ENCODE results near the gene RGMA. TPM values are rescaled to one million over a fixed set of nuclear protein-coding genes. Genes with fewer than 3 reads are reported as not detected.

The RGMA gene
- total and polyA plus RNA-seq, 2 of the 8 experiments (the other 6 are each of a cell fraction or from before 2014, with no cell fraction given): 19.9 to 39.8 TPM

- Histone ChIP-seq H3K27me3 (replicated peaks in 1 of 4; ENCODE audit: control insufficient read depth in 3 of 4, extremely low read depth in 1 of 4, insufficient read depth in 3 of 4, low read length in 3 of 4) (peaks cover 0 to 13% (median 6%) of the 10 kb centered on the region in 4 experiments; a peak in 6 of 7 replicates), H3K9me3 (ENCODE audit: insufficient read depth in 2 of 2, low read depth in 1 of 2, low read length in 1 of 2) (no peaks in the 10 kb centered on the region), H3K4me3 (ENCODE audit: extremely low read depth in 1 of 4, insufficient read depth in 2 of 4, low read depth in 3 of 4, low read length in 4 of 4) (no peak overlapping the region), H2AK5ac (ENCODE audit: low read depth, low read length) (no peak overlapping the region), H2BK12ac (ENCODE audit: low read depth, low read length) (no peak overlapping the region), H3K14ac (ENCODE audit: insufficient read length) (no peak overlapping the region), H4K5ac (ENCODE audit: insufficient read length, low read depth, low read length) (no peak overlapping the region), H3K4me2 (ENCODE audit: insufficient read depth in 1 of 2, low read depth in 2 of 2, low read length in 2 of 2) (no peak overlapping the region; a peak in 1 of 4 replicates), H3K4ac (replicated peaks; ENCODE audit: insufficient read length, low read depth, low read length) (no peak overlapping the region), H3K79me2 (ENCODE audit: control insufficient read depth in 1 of 2, insufficient read depth in 2 of 2, low read length in 2 of 2) (no peaks in the 10 kb centered on the region), H3K56ac (replicated peaks; ENCODE audit: insufficient read length, low read depth, low read length) (no peak overlapping the region), H2BK120ac (replicated peaks; ENCODE audit: low read depth, low read length) (no peak overlapping the region), H3K27ac (ENCODE audit: low read depth, low read length) (no peak overlapping the region), H2BK5ac (ENCODE audit: low read depth, low read length) (no peak overlapping the region), H3K9ac (replicated peaks in 1 of 4; ENCODE audit: extremely low read depth in 1 of 4, low read depth in 3 of 4, low read length in 3 of 4) (no peak overlapping the region), H3K79me1 (ENCODE audit: low read depth, low read length) (no peaks in the 10 kb centered on the region), H3K23me2 (ENCODE audit: low read depth, low read length) (no peaks in the 10 kb centered on the region), H2BK20ac (ENCODE audit: low read length) (no peak overlapping the region), H2AFZ (ENCODE audit: low read length) (no peak overlapping the region), H4K91ac (replicated peaks; ENCODE audit: insufficient read length, low read length) (no peak overlapping the region), H3K18ac (ENCODE audit: extremely low read depth, low read length) (no peak overlapping the region), H4K8ac (ENCODE audit: extremely low read depth, insufficient read depth, low read length) (no peak overlapping the region), H3K23ac (ENCODE audit: insufficient read length) (no peak overlapping the region), H4K20me1 (replicated peaks in 1 of 2; ENCODE audit: control insufficient read depth in 1 of 2, insufficient read depth in 2 of 2, low read length in 2 of 2) (no peaks in the 10 kb centered on the region), H3K4me1 (replicated peaks in 1 of 4; ENCODE audit: control insufficient read depth in 3 of 4, insufficient read depth in 4 of 4, low read length in 3 of 4) (peaks cover 0 to 13% (median 7%) of the 10 kb centered on the region in 4 experiments; a peak in 6 of 7 replicates), H2BK15ac (ENCODE audit: low read length) (no peak overlapping the region), H3K36me3 (ENCODE audit: control insufficient read depth in 2 of 4, insufficient read depth in 4 of 4, low read length in 3 of 4) (no peaks in the 10 kb centered on the region)
- DNase-seq (ENCODE audit: low read depth in 1 of 2, low spot score in 2 of 2): no peak
- CTCF ChIA-PET (ENCODE audit: partially characterized antibody): no interaction called here
- POLR2A ChIA-PET (ENCODE audit: partially characterized antibody): interaction anchor here (1.1 kb wide), 1 partner anchor 13 kb away, joined by 4 read pairs; no protein-coding TSS in a partner anchor
- 86% methylated on average over 5 of the region's 5 CpGs; no CpG with 5 or more reads in 1 of the 2 experiments for WGBS, 2 experiments (ENCODE audit: extremely low coverage in 1 of 2, insufficient coverage in 1 of 2, insufficient read length in 1 of 2, insufficient replicate concordance in 2 of 2, low coverage in 1 of 2, low lambda C conversion rate in 2 of 2, missing lambda C conversion rate in 1 of 2)
- FAIRE-seq: no peak
- TF ChIP-seq SAP30 (IDR thresholded peaks at IDR 0.05; ENCODE audit: insufficient read depth, insufficient replicate concordance, low read length) (no peak), PHF8 (conservative IDR thresholded peaks at IDR 0.05; ENCODE audit: low read depth, low read length) (no peak), ASH2L (IDR thresholded peaks at IDR 0.05; ENCODE audit: low read length) (no peak), RNF2 (IDR thresholded peaks at IDR 0.05; ENCODE audit: borderline replicate concordance, low read depth, low read length, missing control alignments, poor library complexity, severe bottlenecking) (no peak), CHD2 (IDR thresholded peaks at IDR 0.05; ENCODE audit: low read length) (no peak), KDM1A (IDR thresholded peaks at IDR 0.05; ENCODE audit: borderline replicate concordance, low read length) (no peak), POLR2AphosphoS5 (IDR thresholded peaks at IDR 0.05; ENCODE audit: low read depth, low read length) (no peak), NRF1 (IDR thresholded peaks at IDR 0.05; ENCODE audit: low read depth, low read length) (no peak), FOSL1 (IDR thresholded peaks at IDR 0.05; ENCODE audit: insufficient read depth, low read depth, low read length) (no peak), SIN3A (conservative IDR thresholded peaks at IDR 0.05 in 1 of 2, IDR thresholded peaks at IDR 0.05 in 1 of 2; ENCODE audit: low read depth in 1 of 2, low read length in 2 of 2) (no peak), SP4 (IDR thresholded peaks at IDR 0.05; ENCODE audit: low read length) (no peak), RBBP5 (IDR thresholded peaks at IDR 0.05; ENCODE audit: borderline replicate concordance, low read depth, low read length) (no peak), TAF1 (IDR thresholded peaks at IDR 0.05; ENCODE audit: low read depth, low read length) (no peak), ZNF274 (IDR thresholded peaks at IDR 0.05; ENCODE audit: borderline replicate concordance, extremely low read depth, low read length) (no peak)
These were observed 21.6 kb upstream of the RGMA start for GRCh38 chr15:93110502-93111040.

Data from H1 (cell line).